ENCODE measurements around the gene HRAS. TPM values are rescaled to one million over a fixed set of nuclear protein-coding genes. Genes with fewer than 3 reads are reported as not detected.

The HRAS gene
- total and polyA plus RNA-seq, 2 experiments from 2014 or later = 49.6 to 97.8 TPM

DNA sequence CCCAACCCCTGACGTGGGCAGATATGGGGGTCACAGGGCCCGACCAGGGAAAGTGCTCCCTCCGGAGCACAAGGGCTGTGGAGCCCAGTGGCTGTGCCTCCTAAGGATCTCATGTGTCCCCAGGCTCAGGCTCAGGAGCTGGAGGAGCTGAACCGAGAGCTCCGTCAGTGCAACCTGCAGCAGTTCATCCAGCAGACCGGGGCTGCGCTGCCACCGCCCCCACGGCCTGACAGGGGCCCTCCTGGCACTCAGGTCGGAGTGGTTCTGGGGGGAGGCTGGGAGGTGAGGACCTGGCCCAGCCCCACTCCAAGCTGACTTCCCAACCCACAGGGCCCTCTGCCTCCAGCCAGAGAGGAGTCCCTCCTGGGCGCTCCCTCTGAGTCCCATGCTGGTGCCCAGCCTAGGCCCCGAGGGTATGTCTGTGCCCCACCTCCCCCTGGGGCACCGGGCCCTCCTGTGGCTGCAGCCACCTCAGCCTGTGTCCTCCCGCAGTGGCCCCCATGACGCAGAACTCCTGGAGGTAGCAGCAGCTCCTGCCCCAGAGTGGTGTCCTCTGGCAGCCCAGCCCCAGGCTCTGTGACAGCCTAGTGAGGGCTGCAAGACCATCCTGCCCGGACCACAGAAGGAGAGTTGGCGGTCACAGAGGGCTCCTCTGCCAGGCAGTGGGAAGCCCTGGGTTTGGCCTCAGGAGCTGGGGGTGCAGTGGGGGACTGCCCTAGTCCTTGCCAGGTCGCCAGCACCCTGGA is 27.9 kb upstream of the HRAS start:
- TF ChIP-seq, protein P1, sequence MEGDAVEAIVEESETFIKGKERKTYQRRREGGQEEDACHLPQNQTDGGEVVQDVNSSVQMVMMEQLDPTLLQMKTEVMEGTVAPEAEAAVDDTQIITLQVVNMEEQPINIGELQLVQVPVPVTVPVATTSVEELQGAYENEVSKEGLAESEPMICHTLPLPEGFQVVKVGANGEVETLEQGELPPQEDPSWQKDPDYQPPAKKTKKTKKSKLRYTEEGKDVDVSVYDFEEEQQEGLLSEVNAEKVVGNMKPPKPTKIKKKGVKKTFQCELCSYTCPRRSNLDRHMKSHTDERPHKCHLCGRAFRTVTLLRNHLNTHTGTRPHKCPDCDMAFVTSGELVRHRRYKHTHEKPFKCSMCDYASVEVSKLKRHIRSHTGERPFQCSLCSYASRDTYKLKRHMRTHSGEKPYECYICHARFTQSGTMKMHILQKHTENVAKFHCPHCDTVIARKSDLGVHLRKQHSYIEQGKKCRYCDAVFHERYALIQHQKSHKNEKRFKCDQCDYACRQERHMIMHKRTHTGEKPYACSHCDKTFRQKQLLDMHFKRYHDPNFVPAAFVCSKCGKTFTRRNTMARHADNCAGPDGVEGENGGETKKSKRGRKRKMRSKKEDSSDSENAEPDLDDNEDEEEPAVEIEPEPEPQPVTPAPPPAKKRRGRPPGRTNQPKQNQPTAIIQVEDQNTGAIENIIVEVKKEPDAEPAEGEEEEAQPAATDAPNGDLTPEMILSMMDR (IDR thresholded peaks at IDR 0.05; ENCODE audit: low read depth, low read length) = no peak
- Histone ChIP-seq H3K4me1 (ENCODE audit: low read depth) (peaks cover 18% of the 10 kb centered on the region), H3K9me3 (ENCODE audit: low read depth) (no peaks in the 10 kb centered on the region), H3K27me3 (peaks cover 4% of the 10 kb centered on the region), H3K36me3 (peaks cover 5% of the 10 kb centered on the region), H3K4me3 (no peak overlapping the region), H3K27ac (no peak overlapping the region)
- no peak for DNase-seq (ENCODE audit: low read depth in 1 of 2, low spot score in 1 of 2)

- Histone ChIP-seq H3K9me3 (ENCODE audit: low read depth) (no peaks in the 10 kb centered on the region), H3K27ac (no peak overlapping the region), H3K4me3 (peak overlapping the region; percentile 91), H3K36me3 (peaks cover 4% of the 10 kb centered on the region), H3K27me3 (peaks cover 15% of the 10 kb centered on the region), H3K4me1 (ENCODE audit: low read depth) (peaks cover 16% of the 10 kb centered on the region)
- DNase-seq (ENCODE audit: low read depth in 1 of 2, low spot score in 1 of 2) = no peak
- TF ChIP-seq, protein P1 (IDR thresholded peaks at IDR 0.05; ENCODE audit: low read depth, low read length) = no peak
These were observed 26.8 kb upstream of the HRAS start for GRCh38 chr11:562046-562645.

- TF ChIP-seq, protein P1 (IDR thresholded peaks at IDR 0.05; ENCODE audit: low read depth, low read length) = no peak
- peaks cover 8% of the 10 kb centered on the region for H3K4me1 ChIP-seq (ENCODE audit: low read depth)
- H3K36me3 ChIP-seq = no peaks in the 10 kb centered on the region
- H3K27ac ChIP-seq = no peak overlapping the region
- peaks cover 23% of the 10 kb centered on the region for H3K27me3 ChIP-seq
- H3K4me3 ChIP-seq = peak overlapping the region; percentile 91
- no peaks in the 10 kb centered on the region for H3K9me3 ChIP-seq (ENCODE audit: low read depth)
- DNase-seq (ENCODE audit: low read depth in 1 of 2, low spot score in 1 of 2) = no peak
These were observed 26.0 kb upstream of the HRAS start for GRCh38 chr11:561148-562003.

- Histone ChIP-seq H3K4me3 (peak within 1 kb of the TSS; percentile 91), H3K4me1 (ENCODE audit: low read depth) (peaks cover 4% of the 10 kb centered on the region), H3K9me3 (ENCODE audit: low read depth) (no peaks in the 10 kb centered on the region), H3K36me3 (no peaks in the 10 kb centered on the region), H3K27ac (no peak within 1 kb of the TSS), H3K27me3 (peaks cover 31% of the 10 kb centered on the region)
- DNase-seq (ENCODE audit: low read depth in 1 of 2, low spot score in 1 of 2) = peak; percentile 87 to 97
- TF ChIP-seq, protein P1 (IDR thresholded peaks at IDR 0.05; ENCODE audit: low read depth, low read length) = no peak
These were observed 25.1 kb upstream of the HRAS start, which contains the start of the genes LMNTD2 and RASSF7 for GRCh38 chr11:560305-561147. Gene LMNTD2, minus strand, starts transcription at chr11:560738. Its CDS starts 22 bp downstream, at chr11:560716. Gene RASSF7, plus strand, starts transcription at chr11:560970. Its CDS starts 799 bp downstream, at chr11:561769.

Measured in cardiac muscle cell (in vitro differentiated cells and primary cell).